ENCODE measurements around the gene GLYATL1B.
"Not testable (repeated sequence)": the region's sequence is repeated elsewhere in the genome, so short reads cannot be mapped to it uniquely, and the experiment has no call there.

The GLYATL1B gene

GRCh38 chr11:59097938-59098337, 11.8 kb downstream of the GLYATL1B start:
- not testable (repeated sequence) for DNase-seq (ENCODE audit: insufficient read length, low spot score)
- peak; percentile 63; the same call in 1 of the 2 replicates for TF ChIP-seq POLR2AphosphoS5 (IDR thresholded peaks at IDR 0.05; ENCODE audit: low read depth, low read length)
- TF ChIP-seq POLR2A (IDR thresholded peaks at IDR 0.05; ENCODE audit: low read depth, low read length) = peak; percentile 53; the same call in 1 of the 2 replicates
- peak; percentile 54; the same call in 1 of the 2 replicates for TF ChIP-seq POU2F2 (IDR thresholded peaks at IDR 0.05; ENCODE audit: low read depth, low read length)

GRCh38 chr11:59102259-59102765, 16.2 kb downstream of the GLYATL1B start:
- FAIRE-seq = peak; percentile 99
- TF ChIP-seq POU2F2 (IDR thresholded peaks at IDR 0.05; ENCODE audit: low read depth, low read length) (peak; percentile 73; the same call in 1 of the 2 replicates), SPI1 (IDR thresholded peaks at IDR 0.05; ENCODE audit: low read depth, low read length) (peak; percentile 29; the same call in 1 of the 2 replicates), POLR2A (IDR thresholded peaks at IDR 0.05; ENCODE audit: low read depth, low read length) (peak; percentile 55; the same call in 1 of the 2 replicates), POLR2AphosphoS5 (IDR thresholded peaks at IDR 0.05; ENCODE audit: low read depth, low read length) (peak; percentile 61; the same call in 1 of the 2 replicates), TAF1 (IDR thresholded peaks at IDR 0.05; ENCODE audit: low read depth, low read length) (no peak), PAX5 (IDR thresholded peaks at IDR 0.05; ENCODE audit: insufficient read depth, low read length, severe bottlenecking) (no peak)
- peak; percentile 50 for DNase-seq (ENCODE audit: insufficient read length, low spot score)

More at GRCh38 chr11:59097938-59098337, 11.8 kb downstream of the GLYATL1B start:
- peak; percentile 80 for FAIRE-seq

- peak; percentile 78 for TF ChIP-seq POLR2AphosphoS5 (IDR thresholded peaks at IDR 0.05; ENCODE audit: low read depth, low read length)
- peak; percentile 76 for TF ChIP-seq POLR2A (IDR thresholded peaks at IDR 0.05; ENCODE audit: low read depth, low read length)
- no peak for TF ChIP-seq SPI1 (IDR thresholded peaks at IDR 0.05; ENCODE audit: low read depth, low read length)
- TF ChIP-seq PAX5 (IDR thresholded peaks at IDR 0.05; ENCODE audit: insufficient read depth, low read length, severe bottlenecking) = no peak
- 0 out of 2 replicates have a peak, but pooled peaks have one; percentile 47 for TF ChIP-seq TAF1 (IDR thresholded peaks at IDR 0.05; ENCODE audit: low read depth, low read length)
- TF ChIP-seq POU2F2 (IDR thresholded peaks at IDR 0.05; ENCODE audit: low read depth, low read length) = 0 out of 2 replicates have a peak, but pooled peaks have one; percentile 17
- DNase-seq (ENCODE audit: insufficient read length, low spot score) (peak; percentile 61), FAIRE-seq (peak; percentile 85)
These were observed 20.5 kb downstream of the GLYATL1B start, which contains the start of gene FAM111B for GRCh38 chr11:59106363-59107336. Gene FAM111B, plus strand, starts transcription at chr11:59107237. Its CDS starts 2,389 bp downstream, at chr11:59109626.

DNA sequence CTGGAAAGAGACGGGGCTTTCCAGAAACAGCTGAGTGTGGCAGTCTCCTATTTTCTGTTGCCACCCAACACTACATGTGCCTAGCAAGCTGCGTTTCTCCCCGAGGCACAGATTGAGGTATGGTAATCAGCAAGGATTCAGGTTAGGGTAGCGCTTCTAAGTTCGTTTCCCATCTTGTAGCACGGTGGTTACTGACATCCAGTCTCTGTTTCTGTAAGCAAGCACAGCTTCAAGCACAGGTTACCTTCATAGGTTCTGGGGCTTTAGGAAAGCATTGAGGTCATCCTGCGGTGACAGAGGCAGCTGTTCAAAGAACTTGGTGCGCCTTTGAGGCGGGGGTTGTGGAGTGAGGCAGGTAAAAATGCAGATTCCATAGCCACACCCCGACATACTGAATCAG, 21.6 kb downstream of the GLYATL1B start:
- DNase-seq (ENCODE audit: insufficient read length, low spot score) = not testable (repeated sequence)
- FAIRE-seq = peak; percentile 90

DNA sequence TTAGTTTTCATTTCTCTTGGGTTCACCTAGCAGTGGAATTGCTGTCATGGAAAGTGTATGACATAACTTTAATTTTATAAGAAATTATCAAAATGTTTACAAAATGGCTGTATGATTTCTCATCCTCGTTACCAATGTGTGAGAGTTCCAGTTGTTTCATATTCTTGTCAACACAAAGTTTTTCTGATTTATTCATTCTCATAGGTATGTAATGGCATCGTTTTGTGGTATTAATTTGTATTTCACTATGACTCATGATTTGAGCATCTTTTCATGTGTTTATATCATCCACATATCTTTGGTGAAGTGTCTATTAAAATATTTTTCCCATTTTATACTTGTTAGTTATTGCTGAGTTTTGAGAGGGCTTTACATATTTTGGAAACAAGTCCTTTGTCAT, 26.4 kb downstream of the GLYATL1B start:
- DNase-seq (ENCODE audit: insufficient read length, low spot score) (no peak), FAIRE-seq (no peak)
- TF ChIP-seq SPI1 (IDR thresholded peaks at IDR 0.05; ENCODE audit: low read depth, low read length) (no peak), POU2F2 (IDR thresholded peaks at IDR 0.05; ENCODE audit: low read depth, low read length) (no peak), TAF1 (IDR thresholded peaks at IDR 0.05; ENCODE audit: low read depth, low read length) (no peak)

GRCh38 chr11:59114344-59114743, 28.2 kb downstream of the GLYATL1B start:
- TF ChIP-seq POLR2AphosphoS5 (IDR thresholded peaks at IDR 0.05; ENCODE audit: low read depth, low read length) (0 out of 2 replicates have a peak, but pooled peaks have one; percentile 21), SPI1 (IDR thresholded peaks at IDR 0.05; ENCODE audit: low read depth, low read length) (no peak), PAX5 (IDR thresholded peaks at IDR 0.05; ENCODE audit: insufficient read depth, low read length, severe bottlenecking) (no peak), POLR2A (IDR thresholded peaks at IDR 0.05; ENCODE audit: low read depth, low read length) (peak; percentile 23; the same call in 1 of the 2 replicates), TAF1 (IDR thresholded peaks at IDR 0.05; ENCODE audit: low read depth, low read length) (no peak)
- FAIRE-seq (no peak), DNase-seq (ENCODE audit: insufficient read length, low spot score) (no peak)

GRCh38 chr11:59115553-59115952, 29.4 kb downstream of the GLYATL1B start:
- TF ChIP-seq SPI1 (IDR thresholded peaks at IDR 0.05; ENCODE audit: low read depth, low read length) (no peak), POLR2A (IDR thresholded peaks at IDR 0.05; ENCODE audit: low read depth, low read length) (no peak), TAF1 (IDR thresholded peaks at IDR 0.05; ENCODE audit: low read depth, low read length) (no peak), POU2F2 (IDR thresholded peaks at IDR 0.05; ENCODE audit: low read depth, low read length) (no peak), POLR2AphosphoS5 (IDR thresholded peaks at IDR 0.05; ENCODE audit: low read depth, low read length) (no peak), PAX5 (IDR thresholded peaks at IDR 0.05; ENCODE audit: insufficient read depth, low read length, severe bottlenecking) (no peak)
- FAIRE-seq = no peak

DNA sequence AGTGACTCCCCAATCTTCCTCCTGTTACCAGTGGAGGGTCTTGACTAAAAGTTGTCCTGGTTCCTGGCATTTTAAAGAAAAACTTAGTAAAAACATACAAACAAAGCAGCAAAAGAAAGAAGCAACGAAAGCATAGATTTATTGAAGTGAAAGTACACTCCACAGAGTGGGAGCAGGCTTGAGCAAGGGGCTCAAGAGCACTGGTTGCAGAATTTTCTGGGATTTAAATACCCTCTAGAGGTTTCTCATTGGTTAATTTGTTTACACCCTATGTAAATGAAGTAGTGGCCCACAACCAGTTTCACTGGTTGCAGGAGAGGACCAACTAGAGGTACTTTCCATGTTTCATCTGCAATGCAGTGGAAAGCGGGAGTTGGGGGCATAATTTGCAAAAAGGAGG, 31.7 kb downstream of the GLYATL1B start:
- TF ChIP-seq POLR2AphosphoS5 (IDR thresholded peaks at IDR 0.05; ENCODE audit: low read depth, low read length) (no peak), SPI1 (IDR thresholded peaks at IDR 0.05; ENCODE audit: low read depth, low read length) (no peak), POLR2A (IDR thresholded peaks at IDR 0.05; ENCODE audit: low read depth, low read length) (no peak), TAF1 (IDR thresholded peaks at IDR 0.05; ENCODE audit: low read depth, low read length) (no peak), PAX5 (IDR thresholded peaks at IDR 0.05; ENCODE audit: insufficient read depth, low read length, severe bottlenecking) (no peak), POU2F2 (IDR thresholded peaks at IDR 0.05; ENCODE audit: low read depth, low read length) (no peak)
- DNase-seq (ENCODE audit: insufficient read length, low spot score) (no peak), FAIRE-seq (no peak)

More at GRCh38 chr11:59115553-59115952, 29.4 kb downstream of the GLYATL1B start:
- no peak for DNase-seq (ENCODE audit: insufficient read length, low spot score)

DNA sequence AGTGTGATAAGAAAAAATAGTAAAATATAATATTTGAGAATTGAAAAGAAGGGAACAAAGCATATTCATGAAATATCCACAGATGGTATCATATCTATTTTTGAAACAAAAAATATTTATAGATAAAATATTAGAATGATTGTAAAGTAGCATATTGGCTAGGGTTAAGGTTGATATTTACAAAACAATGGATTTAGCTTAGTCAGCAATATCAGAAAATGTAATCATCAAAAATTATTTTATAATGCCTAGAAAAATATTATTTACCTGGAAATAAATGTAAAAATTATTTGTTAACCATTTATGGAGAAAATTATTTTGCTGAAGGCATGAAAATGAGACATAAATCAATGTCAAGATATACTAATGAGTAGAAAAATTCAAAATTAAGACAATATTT, 33.7 kb downstream of the GLYATL1B start:
- no peak for FAIRE-seq

More for the DNA sequence above, 33.7 kb downstream of the GLYATL1B start:
- no peak for TF ChIP-seq SPI1 (IDR thresholded peaks at IDR 0.05; ENCODE audit: low read depth, low read length)
- no peak for TF ChIP-seq TAF1 (IDR thresholded peaks at IDR 0.05; ENCODE audit: low read depth, low read length)
- no peak for TF ChIP-seq POU2F2 (IDR thresholded peaks at IDR 0.05; ENCODE audit: low read depth, low read length)
- no peak for TF ChIP-seq PAX5 (IDR thresholded peaks at IDR 0.05; ENCODE audit: insufficient read depth, low read length, severe bottlenecking)
- no peak for TF ChIP-seq POLR2A (IDR thresholded peaks at IDR 0.05; ENCODE audit: low read depth, low read length)
- TF ChIP-seq POLR2AphosphoS5 (IDR thresholded peaks at IDR 0.05; ENCODE audit: low read depth, low read length) = no peak
- DNase-seq (ENCODE audit: insufficient read length, low spot score) = no peak
